ENCODE measurements around the gene URM1.

DNA sequence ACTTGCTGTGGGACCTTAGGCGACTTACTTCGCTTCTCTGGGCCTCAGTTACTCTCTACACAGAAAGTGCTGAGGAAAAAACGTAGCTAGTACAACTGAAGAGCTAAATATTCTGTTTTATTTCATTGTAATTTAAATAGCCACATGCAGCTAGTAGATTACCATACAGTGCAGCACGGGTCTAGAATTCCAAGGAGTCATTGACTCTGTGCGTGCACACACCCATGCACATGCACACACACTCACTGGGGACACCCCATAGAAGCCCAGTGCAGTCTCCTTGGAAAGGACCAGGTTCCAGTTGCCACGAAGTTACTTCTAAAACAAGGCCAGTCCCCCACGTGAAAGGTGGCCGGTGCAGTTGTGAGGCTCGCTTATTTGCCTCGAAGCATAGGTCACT lies 17.0 kb downstream of the URM1 start:
- no peak for TF ChIP-seq CEBPB (IDR thresholded peaks at IDR 0.05)
- no peak for TF ChIP-seq RAD21 (IDR thresholded peaks at IDR 0.05; ENCODE audit: low read depth)
- TF ChIP-seq, protein P1, sequence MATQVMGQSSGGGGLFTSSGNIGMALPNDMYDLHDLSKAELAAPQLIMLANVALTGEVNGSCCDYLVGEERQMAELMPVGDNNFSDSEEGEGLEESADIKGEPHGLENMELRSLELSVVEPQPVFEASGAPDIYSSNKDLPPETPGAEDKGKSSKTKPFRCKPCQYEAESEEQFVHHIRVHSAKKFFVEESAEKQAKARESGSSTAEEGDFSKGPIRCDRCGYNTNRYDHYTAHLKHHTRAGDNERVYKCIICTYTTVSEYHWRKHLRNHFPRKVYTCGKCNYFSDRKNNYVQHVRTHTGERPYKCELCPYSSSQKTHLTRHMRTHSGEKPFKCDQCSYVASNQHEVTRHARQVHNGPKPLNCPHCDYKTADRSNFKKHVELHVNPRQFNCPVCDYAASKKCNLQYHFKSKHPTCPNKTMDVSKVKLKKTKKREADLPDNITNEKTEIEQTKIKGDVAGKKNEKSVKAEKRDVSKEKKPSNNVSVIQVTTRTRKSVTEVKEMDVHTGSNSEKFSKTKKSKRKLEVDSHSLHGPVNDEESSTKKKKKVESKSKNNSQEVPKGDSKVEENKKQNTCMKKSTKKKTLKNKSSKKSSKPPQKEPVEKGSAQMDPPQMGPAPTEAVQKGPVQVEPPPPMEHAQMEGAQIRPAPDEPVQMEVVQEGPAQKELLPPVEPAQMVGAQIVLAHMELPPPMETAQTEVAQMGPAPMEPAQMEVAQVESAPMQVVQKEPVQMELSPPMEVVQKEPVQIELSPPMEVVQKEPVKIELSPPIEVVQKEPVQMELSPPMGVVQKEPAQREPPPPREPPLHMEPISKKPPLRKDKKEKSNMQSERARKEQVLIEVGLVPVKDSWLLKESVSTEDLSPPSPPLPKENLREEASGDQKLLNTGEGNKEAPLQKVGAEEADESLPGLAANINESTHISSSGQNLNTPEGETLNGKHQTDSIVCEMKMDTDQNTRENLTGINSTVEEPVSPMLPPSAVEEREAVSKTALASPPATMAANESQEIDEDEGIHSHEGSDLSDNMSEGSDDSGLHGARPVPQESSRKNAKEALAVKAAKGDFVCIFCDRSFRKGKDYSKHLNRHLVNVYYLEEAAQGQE (IDR thresholded peaks at IDR 0.05; ENCODE audit: low read depth), result no peak
- no peak for TF ChIP-seq FOXM1 (IDR thresholded peaks at IDR 0.05; ENCODE audit: borderline replicate concordance, low read depth)
- TF ChIP-seq, protein P2, sequence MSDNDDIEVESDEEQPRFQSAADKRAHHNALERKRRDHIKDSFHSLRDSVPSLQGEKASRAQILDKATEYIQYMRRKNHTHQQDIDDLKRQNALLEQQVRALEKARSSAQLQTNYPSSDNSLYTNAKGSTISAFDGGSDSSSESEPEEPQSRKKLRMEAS (IDR thresholded peaks at IDR 0.05), result no peak
- TF ChIP-seq CREB1 (IDR thresholded peaks at IDR 0.05; ENCODE audit: low read depth), result no peak
- no peak for TF ChIP-seq YY1 (IDR thresholded peaks at IDR 0.05; ENCODE audit: low read depth)
- TF ChIP-seq EP300 (IDR thresholded peaks at IDR 0.05; ENCODE audit: borderline replicate concordance), result no peak
- TF ChIP-seq TEAD4 (IDR thresholded peaks at IDR 0.05), result no peak
- TF ChIP-seq TAF1 (IDR thresholded peaks at IDR 0.05; ENCODE audit: low read depth), result no peak
